Right atrium auricular region (tissue), 2 donors: Measurements from ENCODE around the gene IL13RA2. TPM values are rescaled to one million over a fixed set of nuclear protein-coding genes. Genes with fewer than 3 reads are reported as not detected.

Experiments used
- DNase-seq: peaks from one replicate; pipeline ENCODE4 v3.0.0-alpha.2; 2019; ENCODE audit warnings: low spot score
- H3K27ac ChIP-seq, 2 donors: fragments of 200-600 bp; sonication (generic); 1 replicate in 1 of 2; 2 replicates in 1 of 2; pipeline ENCODE4 v1.5.1; 2016 to 2019
- H3K27me3 ChIP-seq, 2 donors: fragments of 200-600 bp; sonication (generic); one replicate each; pipeline versions ENCODE4 v1.5.1 to v1.6.0; 2017 to 2019
- H3K36me3 ChIP-seq: fragments of 200-600 bp; sonication (generic); one replicate; pipeline ENCODE4 v1.5.1; 2016
- H3K4me1 ChIP-seq, 2 donors: fragments of 200-600 bp; sonication (generic); one replicate each; pipeline versions ENCODE4 v1.5.1 to v1.6.0; 2017 to 2019
- H3K4me3 ChIP-seq, 2 donors: fragments of 200-600 bp; sonication (generic); 1 replicate in 1 of 2; 2 replicates in 1 of 2; pipeline ENCODE4 v1.5.1; 2017 to 2019; ENCODE audit warnings: mild to moderate bottlenecking in 1 of 2, moderate library complexity in 1 of 2
- H3K9me3 ChIP-seq, 2 donors: fragments of 200-600 bp; sonication (generic); one replicate each; pipeline ENCODE4 v1.5.1; 2019
- CTCF ChIP-seq, 2 donors: fragments of 200-600 bp; sonication (generic); IDR thresholded peaks; one replicate each; pipeline ENCODE4 v1.5.1; 2019; ENCODE audit warnings: antibody characterized with exemption in 2 of 2
- total RNA-seq, 2 donors: library from RNA; depleted of rRNA; stranded (reverse); fragments of >200 nt; gene quantifications; one replicate each; pipeline ENCODE4 v1.1.0, GENCODE V29; 2016

The IL13RA2 gene
- total RNA-seq, 2 donors from 2014 or later: 0.44 to 0.47 TPM

- Histone ChIP-seq H3K36me3 (no peaks in the 10 kb centered on the region), H3K27me3 (no peaks in the 10 kb centered on the region), H3K9me3 (no peaks in the 10 kb centered on the region), H3K4me3 (no peak overlapping the region), H3K27ac (no peak overlapping the region), H3K4me1 (no peaks in the 10 kb centered on the region)
- no peak for DNase-seq
- no peak for TF ChIP-seq CTCF (IDR thresholded peaks at IDR 0.05)
Observed at GRCh38 chrX:114962209-114962608, 55.2 kb downstream of the IL13RA2 start.

GRCh38 chrX:114959729-114960128 lies 57.7 kb downstream of the IL13RA2 start:
- no peaks in the 10 kb centered on the region for H3K36me3 ChIP-seq
- no peaks in the 10 kb centered on the region for H3K27me3 ChIP-seq
- H3K27ac ChIP-seq: no peak overlapping the region
- H3K4me1 ChIP-seq: no peaks in the 10 kb centered on the region
- H3K9me3 ChIP-seq: no peaks in the 10 kb centered on the region
- DNase-seq: no peak
- TF ChIP-seq CTCF (IDR thresholded peaks at IDR 0.05): peak; percentile 22 to 60
- no peak overlapping the region for H3K4me3 ChIP-seq

Other genes with a start within 250 kb of the IL13RA2 start
- gene RBMXL3, start 171.8 kb upstream of the IL13RA2 start, total RNA-seq: not detected
- gene LRCH2, start 216.5 kb upstream of the IL13RA2 start, total RNA-seq: 1 to 10 TPM; 4.9 to 6.0 TPM